HG03342 (cell line): ENCODE data around the gene LYSET.
"Not testable (repeated sequence)": the region's sequence is repeated elsewhere in the genome, so short reads cannot be mapped to it uniquely, and the experiment has no call there.

Source experiments
- ATAC-seq: cut with Tn5 transposase; IDR thresholded peaks from one replicate; pipeline ENCODE4 v1.9.1; 2021; ENCODE audit warnings: mild to moderate bottlenecking, moderate library complexity; ENCODE audit not compliant: unreplicated experiment

Gene LYSET

DNA sequence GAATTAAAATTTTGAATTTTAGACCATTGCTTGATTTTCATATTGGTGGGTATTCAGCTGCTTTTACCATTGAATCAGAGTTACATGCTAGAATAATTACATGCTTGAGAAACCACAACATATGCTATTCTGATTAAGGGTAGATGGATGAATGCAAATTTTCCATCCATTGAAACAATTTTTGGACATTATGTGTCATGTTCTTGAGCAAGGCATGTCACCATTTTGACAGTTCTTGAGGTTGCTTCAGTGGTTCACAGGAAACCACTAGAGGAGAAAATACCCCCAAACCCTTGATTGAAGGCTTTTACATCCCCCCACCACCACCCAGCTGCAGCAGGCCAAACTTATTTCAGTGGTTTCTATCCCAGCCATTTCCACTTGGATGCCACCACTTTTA is 35.4 kb downstream of the LYSET start:
- no peak for ATAC-seq

DNA sequence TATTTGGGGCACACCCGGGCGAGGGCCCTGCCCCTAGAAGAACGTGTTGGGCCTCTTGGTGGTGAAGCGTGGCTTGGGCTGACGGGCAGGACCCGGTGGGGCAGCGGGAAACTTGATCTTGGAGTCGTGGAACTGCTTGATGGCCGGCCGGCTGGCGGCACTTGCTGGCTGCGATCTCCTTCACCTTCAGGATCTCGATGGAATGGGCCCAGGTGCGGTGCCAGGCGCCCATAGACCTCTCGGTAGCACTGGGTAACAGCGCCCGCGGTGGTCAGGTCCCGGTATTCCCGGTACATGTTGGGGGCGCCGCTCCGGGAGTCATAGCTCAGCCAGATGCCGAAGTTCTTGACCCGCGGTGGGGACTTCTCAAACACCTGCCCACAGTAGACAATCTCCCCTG is 38.4 kb downstream of the LYSET start:
- ATAC-seq: no peak

DNA sequence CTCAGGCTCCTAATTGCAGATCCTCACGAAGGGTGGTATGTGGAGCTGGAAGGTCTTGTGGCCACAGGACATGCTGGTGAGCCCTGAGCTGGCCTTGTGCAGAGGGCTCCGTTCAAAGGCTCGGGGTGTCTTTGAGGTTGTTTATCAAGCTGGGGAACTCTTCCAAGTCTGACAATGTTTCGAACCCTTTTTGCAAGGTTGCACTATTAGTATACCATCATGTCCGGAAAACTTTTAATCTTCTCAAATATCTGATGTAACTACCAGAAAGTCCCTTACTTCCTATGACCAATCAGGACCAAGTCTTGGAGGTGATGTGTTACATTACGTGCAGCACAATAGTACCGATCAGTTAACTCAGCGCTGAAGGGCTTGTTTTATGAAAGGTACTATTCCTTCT is 43.4 kb downstream of the LYSET start:
- no peak for ATAC-seq

DNA sequence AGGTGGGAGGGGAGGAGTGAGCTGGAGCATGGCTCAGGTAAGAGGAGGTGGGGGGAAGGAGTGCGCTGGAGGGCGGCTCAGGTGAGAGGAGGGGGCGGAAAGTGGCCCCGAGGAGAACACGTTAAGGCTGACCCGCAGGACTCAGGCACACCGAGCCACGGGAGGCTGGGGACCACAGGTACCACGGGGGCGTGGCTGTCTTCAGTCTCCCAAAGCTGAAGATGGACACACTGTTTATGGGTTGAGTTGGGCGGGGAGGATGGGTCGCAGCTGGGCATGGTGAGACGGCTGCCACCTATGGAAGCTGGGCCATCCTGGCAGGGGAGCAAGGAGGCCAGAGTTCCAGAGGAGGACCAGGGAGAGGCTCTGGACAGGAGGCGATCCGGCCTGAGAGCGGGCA is 45.4 kb downstream of the LYSET start:
- ATAC-seq: no peak

DNA sequence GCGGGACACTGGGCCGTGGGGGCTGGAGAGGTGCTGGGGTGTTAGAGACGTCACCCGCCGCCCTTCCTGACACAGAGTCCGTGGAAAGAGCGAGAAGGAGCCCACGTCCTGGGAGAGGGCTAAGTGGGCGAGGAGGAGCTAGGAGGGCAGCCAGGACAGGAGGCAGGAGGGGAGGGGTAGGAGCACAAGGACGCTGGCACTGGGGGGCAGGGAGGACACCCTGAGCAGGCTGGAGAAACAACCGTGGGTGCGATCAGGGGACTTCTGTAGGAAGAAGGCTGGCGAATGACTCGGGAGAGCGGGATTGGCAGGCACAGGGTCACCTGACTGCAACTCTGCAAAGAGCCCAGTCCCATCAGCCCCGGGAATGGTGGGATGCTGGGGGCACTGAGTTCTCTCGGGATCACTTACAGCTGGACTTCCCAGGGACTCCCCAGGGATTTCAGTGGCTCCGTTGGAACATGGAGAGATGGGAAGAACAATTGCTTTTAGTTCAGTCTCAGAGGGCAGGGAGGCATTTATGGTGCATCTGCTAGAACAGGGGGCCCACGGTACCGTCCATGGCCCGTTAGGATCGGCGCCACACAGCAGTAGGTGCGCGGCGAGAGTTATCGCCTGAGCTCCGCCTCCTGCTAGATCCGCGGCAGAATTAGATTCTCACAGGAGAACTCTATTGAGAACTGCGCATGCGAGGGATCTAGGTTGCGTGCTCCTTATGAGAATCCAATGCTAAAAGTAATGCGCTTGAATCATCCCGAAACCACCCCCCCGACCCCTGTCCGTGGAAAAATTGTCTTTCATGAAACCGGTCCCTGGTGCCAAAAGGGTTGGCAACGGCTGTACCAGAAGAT is 46.2 kb downstream of the LYSET start:
- ATAC-seq: no peak

DNA sequence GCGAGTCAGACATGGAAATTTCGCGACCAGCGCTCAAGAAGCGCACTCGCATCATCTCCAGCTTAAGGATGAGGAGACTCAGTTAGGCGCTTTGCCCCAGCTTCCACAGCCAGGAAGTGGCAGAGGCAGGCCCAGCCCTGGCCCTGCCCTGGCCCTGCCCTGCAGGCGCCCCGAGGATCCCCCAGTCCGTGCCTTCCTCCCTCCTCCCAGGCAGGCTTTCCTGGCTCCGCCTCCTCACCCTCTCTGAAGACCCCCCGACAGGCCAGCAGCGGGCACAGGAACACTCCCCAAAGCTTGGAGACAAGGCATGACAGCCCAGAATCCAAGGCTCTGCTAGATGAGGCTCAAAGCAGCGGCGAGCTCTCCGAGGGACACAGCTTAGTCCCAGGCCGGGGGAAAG is 47.0 kb downstream of the LYSET start:
- ATAC-seq: no peak

DNA sequence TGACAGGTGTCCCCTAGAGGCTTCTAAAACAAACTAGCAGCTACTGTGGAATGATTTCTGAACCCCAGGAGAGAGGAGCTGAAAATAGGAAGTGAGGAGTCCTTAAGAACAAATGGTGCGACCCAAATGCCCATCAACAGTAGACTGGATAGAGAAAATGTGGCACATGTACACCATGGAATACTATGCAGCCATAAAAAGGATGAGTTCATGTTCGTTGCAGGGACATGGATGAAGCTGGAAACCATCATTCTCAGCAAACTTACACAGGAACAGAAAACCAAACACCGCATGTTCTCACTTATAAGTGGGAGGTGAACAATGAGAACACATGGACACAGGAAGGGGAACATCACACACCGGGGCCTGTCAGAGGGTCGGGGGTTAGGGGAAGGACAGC is 48.0 kb downstream of the LYSET start:
- ATAC-seq: not testable (repeated sequence)

DNA sequence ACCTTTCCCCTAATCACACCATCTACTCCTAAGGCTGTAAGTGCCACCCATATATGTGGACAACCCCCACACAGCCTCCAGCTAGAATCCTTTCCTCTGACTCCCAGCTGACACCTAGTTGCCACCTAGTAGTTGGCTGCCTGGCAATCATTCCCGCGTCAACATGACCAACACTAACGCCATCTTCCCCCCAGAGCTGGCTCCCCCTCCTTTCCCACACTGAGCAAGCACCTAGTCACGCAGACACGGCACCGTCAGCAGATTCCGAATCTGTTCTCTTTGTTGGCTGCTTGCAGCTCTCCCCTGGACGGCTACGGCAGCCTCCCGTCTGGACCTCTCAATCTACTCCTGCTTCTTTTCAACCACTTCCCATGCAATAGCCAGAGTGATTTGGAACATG is 49.7 kb downstream of the LYSET start:
- ATAC-seq: no peak
